Cardiac fibroblast (primary cell): ENCODE results near the gene TBC1D14.
A peak's percentile ranks its signal among the peaks of the same experiment; 100 is the strongest.

Source experiments
- DNase-seq, 2 donors: peaks; one replicate each; pipeline versions ENCODE4 v3.0.0 to v3.0.0-alpha.2; 2010; ENCODE audit warnings: low read depth in 2 of 2
- H3K4me3 ChIP-seq, 2 donors: replicated peaks in 1 of 2; 1 replicate in 1 of 2; 2 replicates in 1 of 2; pipeline ENCODE4 v1.5.1; 2011; ENCODE audit warnings: low read depth in 2 of 2, low read length in 2 of 2, mild to moderate bottlenecking in 2 of 2, moderate library complexity in 1 of 2
- CTCF ChIP-seq: IDR thresholded peaks from one replicate; pipeline ENCODE4 v1.5.1; 2011; ENCODE audit warnings: low read depth, mild to moderate bottlenecking, low read length, inconsistent platforms

Gene TBC1D14

GRCh38 chr4:6948134-6948460, 38.5 kb downstream of the TBC1D14 start:
- TF ChIP-seq CTCF: no peak
- DNase-seq: no peak
- no peak overlapping the region for H3K4me3 ChIP-seq

GRCh38 chr4:6951880-6952381, 42.3 kb downstream of the TBC1D14 start:
- no peak overlapping the region for H3K4me3 ChIP-seq
- TF ChIP-seq CTCF: no peak
- DNase-seq: no peak

GRCh38 chr4:6953751-6954380, 44.2 kb downstream of the TBC1D14 start:
- TF ChIP-seq CTCF: no peak
- H3K4me3 ChIP-seq: peak overlapping the region in 1 of 2 donors; percentile 42
- DNase-seq: peak; percentile 76 to 83

GRCh38 chr4:6955261-6955911, 45.8 kb downstream of the TBC1D14 start:
- TF ChIP-seq CTCF: no peak
- no peak overlapping the region for H3K4me3 ChIP-seq
- DNase-seq: no peak

GRCh38 chr4:6956087-6956433, 46.4 kb downstream of the TBC1D14 start:
- DNase-seq: no peak
- no peak for TF ChIP-seq CTCF
- no peak overlapping the region for H3K4me3 ChIP-seq

GRCh38 chr4:6956434-6957147, 47.0 kb downstream of the TBC1D14 start:
- DNase-seq: no peak
- H3K4me3 ChIP-seq: no peak overlapping the region
- no peak for TF ChIP-seq CTCF
